Cerebellar cortex (tissue), 1 donor: ENCODE results near the gene CPAMD8.
"Not testable (repeated sequence)": the region's sequence is repeated elsewhere in the genome, so short reads cannot be mapped to it uniquely, and the experiment has no call there.

ENCODE experiments used
- DNase-seq: peaks from one replicate; pipeline ENCODE4 v3.0.0-alpha.2; 2015; ENCODE audit warnings: low spot score

Gene CPAMD8

DNA sequence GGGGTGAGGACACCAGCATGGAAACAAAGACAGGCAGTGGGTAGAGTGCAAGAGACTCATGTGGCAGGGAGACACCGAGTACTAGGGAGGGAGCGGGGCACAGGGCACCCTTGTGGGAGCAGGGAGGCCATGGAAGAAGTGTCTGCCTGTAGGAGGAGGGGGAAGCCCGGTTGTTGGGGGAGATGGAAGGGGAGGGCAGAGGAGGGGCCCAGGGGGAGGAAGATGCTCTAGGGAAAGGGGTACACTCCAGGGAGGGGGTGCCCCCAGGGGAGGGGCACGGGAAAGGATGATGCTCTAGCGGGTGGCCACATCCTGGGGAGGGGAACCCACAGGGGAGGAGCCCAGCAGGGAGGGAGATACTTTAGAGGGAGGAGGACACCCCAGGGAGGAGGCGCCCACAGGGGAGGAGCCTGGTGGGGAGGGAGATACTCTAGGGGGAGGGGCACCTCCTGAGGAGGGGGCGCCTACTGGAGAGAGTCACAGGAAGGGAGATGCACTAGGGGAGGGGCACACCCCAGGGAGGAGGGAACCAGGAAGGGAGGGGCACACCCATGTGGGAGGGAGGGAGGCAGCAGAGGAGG, 24.9 kb downstream of the CPAMD8 start:
- no peak for DNase-seq

DNA sequence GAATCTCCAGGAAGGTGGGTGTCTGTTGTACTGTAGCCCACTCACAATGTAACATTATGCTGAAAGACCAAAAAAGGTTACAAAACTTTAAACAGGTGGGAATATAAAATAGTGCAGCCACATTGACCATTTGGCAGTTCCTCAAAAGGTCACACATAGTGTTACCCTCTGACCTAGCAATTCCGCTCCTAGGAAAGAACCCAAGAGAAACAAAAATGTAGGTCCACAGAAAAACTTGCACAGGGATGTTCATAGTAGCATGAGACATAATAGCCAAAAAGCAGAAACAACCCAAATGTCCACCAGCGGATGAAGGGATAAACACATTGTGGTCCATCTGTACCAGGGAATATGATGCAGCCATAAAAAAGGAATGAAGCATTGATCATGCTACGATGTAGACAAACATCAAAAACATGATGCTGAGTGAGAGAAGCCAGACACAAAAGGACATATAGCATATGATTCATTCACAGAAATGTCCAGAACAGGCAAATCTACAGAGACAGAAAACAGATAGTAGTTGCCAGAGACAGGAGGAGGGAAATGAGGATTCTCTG, 27.9 kb downstream of the CPAMD8 start:
- no peak for DNase-seq

DNA sequence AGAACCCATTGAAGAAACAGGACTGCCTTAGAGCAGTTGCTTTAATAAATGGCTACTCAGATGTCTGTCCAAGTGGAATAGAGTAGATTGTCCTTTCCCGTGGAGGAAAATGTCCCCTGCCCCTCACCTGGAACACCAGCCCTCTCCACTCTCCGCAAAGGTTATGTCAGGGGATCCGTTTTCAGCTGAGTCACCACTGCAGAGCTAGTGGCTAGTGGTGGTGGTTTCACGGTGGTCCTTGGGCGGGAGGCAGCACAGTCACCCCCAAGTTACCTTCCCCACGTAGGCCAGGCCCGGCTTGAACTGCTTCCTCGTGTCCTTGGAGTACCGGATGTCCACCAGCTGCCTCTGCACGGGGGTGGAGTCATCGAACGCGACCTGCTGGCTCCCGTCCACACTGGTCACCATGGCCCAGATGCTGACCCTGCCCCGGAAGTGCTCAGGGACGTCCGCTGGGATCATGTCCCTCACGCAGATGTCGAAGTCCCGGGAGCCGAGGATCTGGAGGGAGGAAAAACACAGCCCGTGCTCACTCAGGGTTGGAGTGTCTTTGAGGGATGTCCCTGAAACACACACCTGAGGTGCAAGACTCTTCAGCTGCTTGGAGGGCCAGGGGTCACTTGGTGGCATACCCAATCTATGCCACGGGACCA, 29.6 kb downstream of the CPAMD8 start:
- not testable (repeated sequence) for DNase-seq

DNA sequence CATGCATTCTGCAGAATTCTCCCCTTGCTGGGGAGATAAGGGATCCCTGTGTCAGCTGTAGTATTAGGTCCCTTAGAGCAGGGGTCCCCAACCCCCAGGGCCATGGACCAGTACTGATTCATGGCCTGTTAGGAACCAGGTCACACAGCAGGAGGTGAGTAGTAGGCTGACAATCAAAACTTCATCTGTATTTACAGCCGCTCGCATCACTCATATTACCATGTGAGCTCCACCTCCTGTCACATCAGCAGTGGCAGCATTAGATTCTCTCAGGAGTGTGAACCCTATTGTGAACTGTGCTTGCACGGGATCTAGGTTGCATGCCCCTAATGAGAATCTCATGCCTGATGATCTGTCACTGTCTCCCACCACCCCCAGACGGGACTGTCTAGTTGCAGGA, 37.9 kb downstream of the CPAMD8 start:
- no peak for DNase-seq

DNA sequence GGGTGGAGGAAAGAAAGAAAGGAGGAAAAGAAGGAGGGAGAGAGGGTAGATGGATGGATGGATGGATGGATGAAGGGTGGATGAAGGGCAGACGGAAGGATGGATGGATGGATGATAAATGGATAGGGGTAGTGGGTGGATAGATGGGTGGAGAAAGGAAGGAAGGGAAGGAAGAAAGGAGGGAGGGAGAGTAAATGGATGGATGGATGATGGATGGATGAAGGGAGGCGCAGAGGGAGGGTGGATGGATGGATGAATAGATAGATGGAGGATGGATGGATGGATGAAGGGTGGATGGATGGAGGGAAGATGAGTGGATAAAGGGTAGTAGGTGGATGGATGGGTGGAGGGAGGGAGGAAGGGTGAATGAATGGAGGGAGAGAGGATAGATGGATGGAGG, 41.2 kb downstream of the CPAMD8 start:
- no peak for DNase-seq

DNA sequence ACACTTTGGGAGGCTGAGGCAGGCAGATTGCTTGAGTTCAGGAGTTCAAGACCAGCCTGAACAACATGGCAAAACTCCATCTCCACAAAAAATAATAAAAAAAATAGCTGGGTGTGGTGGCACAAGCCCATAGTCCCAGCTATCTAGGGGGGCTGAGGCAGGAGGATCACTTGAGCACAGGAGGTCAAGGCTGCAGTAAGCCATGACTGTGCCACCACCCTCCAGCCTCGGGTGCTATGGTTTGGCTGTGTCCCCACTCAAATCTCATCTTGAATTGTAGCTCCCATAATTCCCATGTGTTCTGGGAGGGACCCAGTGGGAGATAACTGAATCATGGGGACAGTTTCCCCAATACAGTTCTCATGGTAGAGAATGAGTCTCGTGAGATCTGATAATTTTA, 44.0 kb downstream of the CPAMD8 start:
- DNase-seq: not testable (repeated sequence)

DNA sequence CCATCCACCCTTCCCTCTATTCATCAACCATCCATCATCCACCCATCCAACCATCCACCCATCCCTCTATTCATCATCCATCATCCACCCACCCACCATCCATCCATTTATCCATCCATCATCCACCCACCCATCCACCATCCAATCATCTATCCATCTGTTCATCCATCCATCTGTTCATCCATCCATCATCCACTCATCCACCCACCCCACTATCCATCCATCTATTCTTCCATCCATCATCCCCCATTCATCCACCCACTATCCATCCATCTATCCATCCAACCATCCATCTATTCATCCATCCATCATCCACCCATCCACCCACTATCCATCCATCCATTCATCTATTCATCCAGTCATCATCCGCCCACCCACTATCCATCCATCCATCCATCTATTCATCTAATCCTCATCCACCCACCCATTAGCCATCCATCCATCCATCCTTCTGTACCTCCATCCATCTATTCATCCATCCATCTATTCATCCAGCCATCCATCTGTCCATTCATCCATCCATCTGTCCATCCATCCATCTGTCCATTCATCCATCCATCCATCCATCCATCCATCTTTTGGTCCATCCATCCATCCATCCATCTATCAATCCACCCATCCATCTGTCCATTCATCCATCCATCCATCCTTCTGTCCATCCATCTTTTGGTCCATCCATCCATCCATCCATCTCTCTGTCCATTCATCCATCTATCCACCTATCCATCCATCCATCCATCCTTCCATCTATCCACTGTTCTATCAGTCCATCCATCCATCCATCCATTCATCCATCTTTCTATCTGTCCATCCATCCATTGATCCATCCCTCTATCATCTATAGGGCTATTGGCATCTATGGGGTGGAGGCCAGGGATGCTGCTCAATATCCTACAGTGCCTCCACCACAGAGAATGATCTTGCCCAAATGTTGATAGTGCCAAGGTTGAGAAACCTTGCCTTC, 47.5 kb downstream of the CPAMD8 start:
- DNase-seq: no peak

DNA sequence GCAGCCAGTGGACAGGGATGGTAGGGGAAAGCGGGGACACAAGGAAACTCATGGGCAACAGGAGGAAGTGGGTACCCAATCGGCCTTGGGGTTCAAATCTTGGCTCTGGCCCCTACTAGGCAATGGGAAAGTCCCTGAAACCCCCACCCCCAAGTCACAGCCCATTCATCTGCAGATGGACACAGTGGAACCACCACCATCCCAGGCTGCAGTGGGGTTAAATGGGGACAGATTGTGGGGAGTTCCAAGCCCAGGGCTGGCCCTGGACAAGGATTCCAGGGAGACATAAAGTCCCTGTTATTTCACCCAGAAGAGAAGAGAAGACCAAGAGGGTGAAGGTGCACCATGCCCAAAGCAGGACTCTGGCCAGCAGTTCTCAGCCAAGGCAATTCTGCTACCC, 48.5 kb downstream of the CPAMD8 start:
- DNase-seq: no peak

DNA sequence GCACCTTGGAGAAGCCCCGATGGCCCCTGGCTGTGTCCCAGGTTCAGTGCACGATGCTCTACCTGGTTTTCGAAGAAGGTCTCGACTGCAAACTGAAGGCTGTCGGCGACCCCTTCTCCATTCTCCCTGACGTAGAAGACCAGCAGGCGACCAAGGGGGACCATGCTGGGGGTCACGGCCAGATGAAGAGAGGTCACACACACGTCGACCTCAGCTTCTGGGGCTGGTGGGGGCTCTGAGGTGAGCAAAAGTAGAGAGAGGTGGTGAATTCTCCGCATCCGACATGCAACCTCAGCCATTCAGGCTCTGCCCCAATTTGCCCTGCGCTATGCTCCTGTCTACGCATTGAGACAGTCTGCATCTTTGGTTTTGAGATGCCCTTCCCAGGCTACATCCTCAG, 49.3 kb downstream of the CPAMD8 start:
- no peak for DNase-seq

DNA sequence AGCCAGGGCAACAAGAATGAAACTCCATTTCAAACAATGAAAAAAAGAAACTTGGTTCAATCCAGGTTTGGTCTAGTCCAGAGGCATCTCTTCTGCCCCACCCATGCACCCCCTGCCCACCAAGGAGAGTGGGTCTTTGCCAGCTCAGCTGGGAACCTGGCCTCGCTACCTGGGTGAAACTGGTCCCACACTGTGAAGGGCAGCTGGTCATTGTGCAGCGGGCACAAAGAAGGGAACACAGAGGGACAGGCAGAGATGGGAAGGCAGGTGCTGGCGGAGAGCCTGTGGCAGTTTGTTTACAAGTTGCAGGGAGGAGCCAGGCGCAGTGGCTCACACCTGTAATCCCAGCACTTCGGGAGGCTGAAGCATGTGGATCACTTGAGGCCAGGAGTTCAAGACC, 50.2 kb downstream of the CPAMD8 start:
- DNase-seq: no peak

DNA sequence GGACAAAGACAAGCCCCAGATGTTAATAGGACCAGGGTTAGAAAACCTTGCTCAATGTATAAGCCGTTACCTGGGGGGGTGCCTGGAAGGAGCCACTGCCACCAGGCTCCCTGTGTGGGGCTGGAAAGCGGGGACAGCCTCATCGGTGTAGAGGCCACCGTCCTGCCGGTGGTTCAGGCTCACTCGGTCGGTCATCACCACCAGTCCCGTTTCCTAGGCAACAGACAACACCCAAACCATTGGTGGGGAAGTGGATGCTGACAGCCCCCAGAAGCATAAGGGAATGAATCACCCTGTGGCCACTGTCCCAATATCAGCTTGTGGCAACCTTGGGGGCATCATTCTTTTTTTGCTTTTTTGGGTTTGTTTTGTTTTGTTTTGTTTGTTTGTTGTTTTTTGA, 55.8 kb downstream of the CPAMD8 start:
- DNase-seq: no peak

DNA sequence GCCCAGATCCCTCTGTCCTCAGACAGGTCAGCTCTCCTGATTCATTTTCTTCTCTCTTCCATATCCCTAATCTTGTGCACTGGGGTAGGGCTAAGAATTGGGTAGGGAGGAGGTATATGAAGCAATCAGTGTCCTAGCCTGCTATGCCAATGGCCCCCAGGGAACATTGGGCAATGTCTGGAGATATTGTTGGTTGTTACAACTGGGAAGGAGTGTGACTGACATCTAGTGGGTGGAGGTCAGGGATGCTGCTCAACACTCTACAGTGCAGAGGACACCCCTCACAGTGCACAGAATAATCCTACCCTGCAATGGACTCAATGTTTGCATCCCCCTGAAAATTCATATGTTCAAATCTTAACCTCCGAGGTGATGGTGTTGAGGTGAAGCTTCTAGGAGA, 57.5 kb downstream of the CPAMD8 start:
- DNase-seq: no peak

DNA sequence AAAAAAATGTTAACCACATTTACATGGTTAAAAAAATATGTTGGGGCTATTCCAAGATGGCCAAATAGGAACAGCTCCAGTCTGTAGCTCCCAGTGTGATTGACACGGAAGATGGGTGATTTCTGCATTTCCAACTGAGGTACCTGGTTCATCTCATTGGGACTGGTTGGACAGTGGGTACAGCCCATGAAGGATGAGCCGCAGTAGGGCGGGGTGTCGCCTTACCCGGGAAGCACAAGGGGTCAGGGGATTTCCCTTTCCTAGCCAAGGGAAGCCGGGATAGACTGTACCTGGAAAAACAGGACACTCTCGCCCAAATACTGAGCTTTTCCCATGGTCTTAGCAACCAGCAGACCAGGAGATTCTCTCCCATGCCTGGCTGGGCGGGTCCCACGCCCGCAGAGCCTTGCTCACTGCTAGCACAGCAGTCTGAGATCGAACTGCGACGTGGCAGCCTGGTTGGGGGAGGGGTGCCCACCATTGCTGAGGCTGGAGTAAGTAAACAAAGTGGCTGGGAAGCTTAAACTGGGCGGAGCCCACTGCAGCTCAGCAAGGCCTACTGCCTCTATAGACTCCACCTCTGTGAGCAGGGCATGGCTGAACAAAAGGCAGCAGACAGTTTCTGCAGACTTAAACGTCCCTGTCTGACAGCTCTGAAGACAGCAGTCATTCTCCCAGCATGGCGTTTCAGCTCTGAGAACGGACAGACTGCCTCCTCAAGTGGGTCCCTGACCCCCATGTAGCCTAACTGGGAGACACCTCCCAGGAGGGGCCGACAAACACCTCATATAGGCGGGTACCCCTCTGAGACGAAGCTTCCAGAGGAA, 65.4 kb downstream of the CPAMD8 start:
- not testable (repeated sequence) for DNase-seq

DNA sequence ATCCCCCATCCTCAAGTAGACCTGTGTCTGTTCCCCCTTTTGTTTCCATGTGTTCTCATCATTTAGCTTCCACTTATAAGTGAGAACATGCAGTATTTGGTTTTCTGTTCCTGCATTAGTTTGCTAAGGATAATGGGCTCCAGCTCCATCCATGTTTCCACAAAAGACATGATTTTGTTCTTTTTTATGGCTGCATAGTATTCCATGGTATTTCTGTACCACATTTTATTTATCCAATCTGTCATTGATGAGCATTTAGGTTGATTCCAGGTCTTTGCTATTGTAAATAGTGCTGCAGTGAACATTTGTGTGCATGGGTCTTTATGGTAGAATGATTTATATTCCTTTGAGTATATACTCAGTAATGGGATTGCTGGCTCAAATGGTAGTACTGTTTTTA, 68.3 kb downstream of the CPAMD8 start:
- not testable (repeated sequence) for DNase-seq

DNA sequence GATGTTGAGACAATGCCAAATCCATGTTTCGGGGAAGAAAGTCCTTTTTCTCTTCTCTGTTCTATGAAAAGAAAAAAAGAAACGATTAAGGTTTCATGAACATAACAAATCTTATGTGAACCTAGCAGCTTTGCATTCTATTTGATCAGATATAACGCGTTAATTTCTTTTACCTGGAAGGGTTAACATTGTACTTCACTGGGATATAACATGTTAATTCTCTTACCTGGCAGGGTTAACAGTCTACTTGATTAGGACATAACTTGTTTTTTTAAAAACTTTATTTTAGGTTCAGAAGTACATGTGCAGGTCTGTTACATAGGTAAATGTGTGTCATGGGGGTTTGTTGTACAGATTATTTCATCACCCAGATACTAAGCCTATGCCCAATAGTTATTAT, 68.8 kb downstream of the CPAMD8 start:
- no peak for DNase-seq

DNA sequence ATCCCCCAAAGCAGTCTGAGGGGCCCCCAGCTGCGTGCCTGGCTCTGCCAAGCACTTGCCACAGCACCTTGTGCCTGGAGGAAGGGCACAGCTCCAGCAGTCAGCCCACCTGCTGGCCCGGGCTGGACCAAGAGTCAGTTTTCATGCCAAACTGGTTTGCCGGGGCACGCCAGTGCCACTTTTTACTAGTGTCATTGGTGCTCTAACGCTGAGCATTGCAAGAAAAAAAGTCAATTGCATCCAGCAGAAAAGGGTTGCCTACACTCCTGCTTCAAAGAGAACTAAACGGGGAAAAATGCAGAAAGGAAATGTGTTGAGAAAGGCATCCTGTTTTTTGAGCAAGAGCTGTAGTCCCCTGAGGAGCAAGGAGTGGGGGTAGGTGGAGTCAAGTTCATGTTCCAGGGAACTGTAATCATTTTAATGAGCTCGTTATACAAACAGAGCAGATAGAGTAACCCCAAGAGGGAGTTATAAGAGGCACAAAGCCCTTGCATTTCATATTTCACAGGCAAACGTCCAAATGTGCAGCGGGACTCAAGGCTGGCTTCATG, 69.4 kb downstream of the CPAMD8 start:
- no peak for DNase-seq

DNA sequence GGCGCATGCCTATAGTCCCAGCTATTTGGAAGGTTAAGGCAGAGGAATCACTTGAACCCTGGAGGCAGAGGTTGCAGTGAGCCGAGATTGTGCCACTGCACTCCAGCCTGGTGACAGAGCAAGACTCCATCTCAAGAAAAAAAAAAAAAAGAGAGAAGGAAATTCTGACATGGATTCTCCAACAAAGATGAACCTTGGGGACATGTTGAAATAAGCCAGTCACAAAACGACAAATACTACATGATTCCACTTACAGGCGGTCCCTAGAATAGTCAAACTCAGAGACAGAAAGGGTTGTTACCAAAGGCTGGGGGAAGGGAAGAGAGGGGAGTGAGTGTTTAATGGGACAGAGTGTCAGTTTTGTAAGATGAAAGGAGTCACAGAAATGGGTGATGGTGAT, 71.4 kb downstream of the CPAMD8 start:
- DNase-seq: no peak

DNA sequence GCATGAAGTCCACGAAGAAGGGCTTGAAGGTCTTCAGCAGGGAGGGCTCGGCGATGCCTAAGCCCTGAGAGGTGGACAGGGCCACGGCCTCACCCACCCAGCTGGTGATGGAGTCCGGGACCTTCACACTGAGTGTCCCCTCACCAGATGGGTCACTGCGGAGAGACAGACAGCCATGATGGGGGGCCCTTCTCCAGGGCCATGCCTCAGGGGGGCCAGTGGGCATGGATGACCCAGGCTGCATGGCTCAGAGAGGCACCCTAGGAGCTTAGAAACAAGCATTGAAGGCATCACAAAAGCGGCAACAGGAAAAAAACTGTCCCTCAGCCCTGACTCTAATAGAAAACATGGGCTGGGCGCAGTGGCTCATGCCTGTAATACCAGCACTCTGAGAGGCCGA, 74.6 kb downstream of the CPAMD8 start:
- DNase-seq: no peak

DNA sequence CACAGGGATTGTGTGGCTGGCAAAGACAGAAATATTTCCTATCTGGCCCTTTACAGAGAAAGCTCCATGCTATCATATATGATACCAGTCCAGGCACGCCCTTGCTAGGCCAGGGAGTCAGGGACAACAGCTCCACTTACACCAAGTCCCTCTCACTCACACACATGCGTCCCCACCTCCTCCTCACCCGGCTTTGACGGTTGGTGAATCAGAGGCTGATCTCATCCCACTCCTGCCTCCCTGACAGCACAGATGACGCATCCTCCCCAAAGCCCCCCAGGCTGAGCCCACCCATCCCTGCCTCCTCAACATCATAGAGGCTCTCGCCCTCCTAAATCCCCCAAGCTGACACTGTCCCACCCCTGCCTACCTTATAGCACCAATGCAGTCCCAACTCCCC, 75.1 kb downstream of the CPAMD8 start:
- DNase-seq: no peak

DNA sequence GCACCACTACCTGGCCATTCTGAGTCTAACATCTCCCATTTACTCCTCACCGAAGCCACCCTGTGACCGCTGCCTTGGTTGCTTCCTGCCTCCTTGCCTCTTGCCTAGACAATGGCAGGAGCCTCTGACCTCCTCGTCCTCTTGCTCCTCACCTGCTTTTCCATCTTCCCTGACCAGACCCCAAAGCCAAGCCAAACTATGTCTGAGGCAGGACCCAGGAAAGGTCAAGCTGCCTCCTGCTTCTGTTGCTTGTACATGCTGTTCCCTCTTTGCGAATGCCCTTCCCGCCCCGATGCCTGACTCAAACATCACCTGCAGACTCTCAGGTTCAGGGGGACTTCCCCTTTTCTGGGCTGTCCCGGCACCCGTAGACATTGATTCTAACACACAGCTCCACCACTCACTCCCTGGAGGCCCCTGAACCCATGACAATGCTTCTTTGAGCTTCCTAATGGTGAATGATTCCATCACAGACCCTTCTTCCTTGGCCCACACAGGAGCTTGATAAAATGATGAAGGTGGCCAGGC, 77.0 kb downstream of the CPAMD8 start:
- no peak for DNase-seq
